GM21526 (cell line): Measurements from ENCODE around the gene CA10.

Source experiments
- ATAC-seq: cut with Tn5 transposase; IDR thresholded peaks from one replicate; pipeline ENCODE4 v1.9.1; 2021; ENCODE audit warnings: moderate library complexity; ENCODE audit not compliant: unreplicated experiment, low FRiP score

The CA10 gene

DNA sequence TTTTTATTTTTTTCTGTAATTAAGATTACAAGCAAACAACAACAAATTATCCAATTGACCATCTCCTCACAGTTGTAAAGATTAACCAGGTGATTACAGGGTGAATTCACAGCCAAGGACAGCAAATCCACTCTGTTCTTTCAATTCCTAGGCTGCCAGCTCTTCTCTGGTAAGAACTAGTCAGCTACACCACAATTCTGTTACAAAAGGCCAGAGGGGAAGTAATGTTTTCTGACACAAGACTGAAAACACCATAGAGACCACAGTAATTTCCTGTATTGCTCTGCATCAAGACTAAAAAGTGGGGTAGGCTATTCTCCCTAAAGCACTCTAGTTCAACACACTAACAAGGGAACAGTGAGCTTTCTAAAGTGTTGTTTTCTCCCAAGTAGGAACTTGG is 10.6 kb downstream of the CA10 start:
- ATAC-seq = no peak

DNA sequence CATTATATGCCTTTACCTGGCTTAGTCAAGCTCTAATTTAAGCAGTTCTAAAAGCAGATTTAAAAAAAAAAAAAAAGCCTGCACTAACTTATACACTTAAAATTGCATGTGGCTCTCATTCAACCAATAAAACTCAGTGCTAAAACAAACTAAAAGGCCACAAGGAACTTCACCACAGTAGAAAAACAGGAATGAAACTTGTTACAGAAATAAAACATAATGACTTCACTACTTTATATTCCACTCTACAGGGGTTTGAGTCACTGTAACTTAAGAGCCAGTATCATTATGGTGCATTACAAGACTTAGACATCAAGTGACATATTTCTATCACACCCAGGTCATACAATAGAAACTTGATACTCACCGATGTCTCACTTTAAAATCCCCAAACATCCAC is 11.1 kb downstream of the CA10 start:
- ATAC-seq = no peak

DNA sequence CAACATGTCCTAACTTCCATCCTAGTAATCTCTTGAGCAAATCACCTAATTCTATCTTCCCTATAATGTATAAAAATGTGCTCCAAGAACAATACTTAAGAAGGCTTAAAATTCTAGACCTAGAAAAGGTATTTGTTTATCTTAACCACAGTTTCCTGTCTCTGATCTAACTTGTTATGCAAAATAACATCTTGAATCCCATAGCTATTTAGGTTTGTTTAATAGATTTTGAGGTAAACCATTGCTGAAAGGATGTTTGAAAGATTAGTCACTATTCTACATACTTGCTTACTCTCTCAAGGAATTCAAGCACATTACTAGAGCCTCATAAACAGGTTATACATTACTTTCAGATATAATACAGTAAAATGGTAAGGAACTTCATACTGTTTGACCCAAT is 13.0 kb downstream of the CA10 start:
- no peak for ATAC-seq

DNA sequence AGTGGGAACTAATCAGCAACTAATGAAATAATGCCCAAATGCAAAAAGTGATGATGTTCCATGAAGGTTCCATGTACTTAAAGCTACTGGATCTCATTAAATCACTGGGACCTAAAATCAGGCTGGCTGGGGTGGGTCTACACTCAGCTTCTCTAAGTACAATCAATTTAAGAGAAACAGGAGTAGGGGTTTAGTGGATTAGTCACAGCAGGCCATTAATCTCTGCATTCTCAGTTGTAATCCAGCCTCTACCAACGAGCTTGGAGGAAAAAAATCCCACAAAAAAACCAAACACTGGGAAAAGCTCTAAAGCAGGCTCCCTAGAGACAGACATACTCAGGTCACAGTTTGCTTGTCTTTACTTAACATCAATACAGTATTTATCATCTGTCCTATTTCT is 15.0 kb downstream of the CA10 start:
- no peak for ATAC-seq

DNA sequence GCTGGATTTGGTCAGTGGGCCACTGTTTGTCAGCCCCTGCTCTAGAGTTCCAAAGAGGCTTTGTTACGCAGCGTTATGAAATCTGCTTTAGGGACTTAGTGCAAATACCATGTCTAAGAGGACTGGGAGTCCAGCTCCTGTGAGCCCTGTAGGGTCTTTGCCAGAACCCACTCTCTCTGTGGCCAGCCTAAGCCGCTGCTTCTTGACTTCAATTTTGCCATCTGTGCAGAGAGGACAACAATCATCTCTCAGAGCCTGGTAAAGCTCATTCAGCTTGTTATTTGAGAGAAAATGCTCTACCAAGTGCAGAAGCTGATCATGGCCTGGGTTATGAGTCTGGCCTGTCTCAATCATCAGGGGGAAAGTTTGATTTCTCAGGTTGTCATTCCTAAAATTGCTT is 17.9 kb downstream of the CA10 start:
- ATAC-seq = no peak

DNA sequence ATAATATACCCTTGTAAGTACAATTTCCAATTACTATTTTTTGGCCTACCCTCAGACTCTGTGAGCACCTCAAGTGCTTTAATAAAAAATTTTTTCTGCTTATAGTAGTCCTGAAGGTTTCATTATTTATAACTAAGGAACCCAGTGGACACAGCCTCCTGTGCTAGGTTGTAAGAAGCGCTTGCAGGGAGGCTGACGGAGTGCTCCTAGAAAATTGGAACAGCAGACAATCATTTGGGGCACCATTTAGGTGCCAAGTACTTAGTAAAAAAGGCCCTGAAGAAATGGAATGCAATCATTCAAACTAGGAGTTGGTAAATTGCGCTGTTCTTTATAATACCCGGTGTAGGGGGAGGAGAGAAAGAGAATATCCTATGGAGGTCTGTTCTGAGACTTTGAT is 19.8 kb downstream of the CA10 start:
- ATAC-seq = no peak

DNA sequence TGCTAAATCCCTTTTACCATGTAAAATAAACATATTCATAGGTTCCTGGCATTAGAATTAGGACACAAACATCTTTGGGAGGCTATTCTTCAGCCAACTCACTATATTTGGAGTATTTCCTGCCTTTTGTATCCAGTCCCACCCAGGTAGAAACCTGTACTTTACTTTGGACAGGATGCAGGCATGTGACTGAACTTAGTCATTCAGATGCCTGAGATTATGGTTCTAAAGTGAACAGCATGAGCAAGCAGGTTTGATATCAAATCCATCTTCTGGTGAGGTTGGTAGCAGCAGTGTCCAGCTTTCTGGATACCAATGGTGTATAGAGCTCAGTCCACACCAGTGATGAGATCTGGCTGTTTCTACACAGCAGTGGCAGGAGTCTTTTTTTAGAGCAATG is 20.2 kb downstream of the CA10 start:
- ATAC-seq = no peak

DNA sequence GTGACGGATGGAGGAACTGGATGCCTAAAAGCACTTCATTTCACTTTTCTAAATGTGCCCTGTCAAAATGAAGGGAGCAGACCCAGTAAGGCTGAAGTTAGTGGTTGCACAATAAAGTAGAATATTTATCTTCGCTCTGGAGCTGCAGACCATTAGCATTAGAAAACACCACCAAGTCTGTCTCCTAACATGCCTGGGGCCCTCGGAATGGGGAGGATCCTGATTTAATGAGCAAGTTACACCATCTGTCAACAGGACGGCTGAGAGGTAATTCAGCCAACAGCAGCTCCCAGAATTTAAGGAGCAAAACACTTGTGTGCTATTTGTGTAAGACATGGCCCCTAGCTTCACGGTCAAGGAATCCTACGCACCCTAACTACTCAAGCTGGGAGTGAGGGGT is 22.3 kb downstream of the CA10 start:
- no peak for ATAC-seq

DNA sequence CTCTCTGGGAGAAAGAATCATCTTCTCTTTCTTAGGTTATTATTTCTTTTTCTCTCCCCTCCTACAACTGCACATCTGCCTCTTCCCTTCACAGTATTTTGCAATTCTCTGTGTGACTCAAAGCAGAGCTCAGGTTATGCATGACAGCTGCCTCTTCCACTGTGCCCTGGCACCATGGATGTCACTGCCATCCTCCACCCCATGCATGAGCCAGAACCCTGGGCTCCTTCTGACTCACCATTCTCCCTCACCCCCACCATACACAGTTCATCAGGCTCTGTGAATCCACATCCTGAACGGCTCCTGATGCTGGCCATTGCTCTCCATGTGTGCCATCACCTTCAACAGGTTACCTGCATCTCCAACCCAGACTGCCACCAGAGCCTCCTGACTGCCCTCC is 23.9 kb downstream of the CA10 start:
- no peak for ATAC-seq

DNA sequence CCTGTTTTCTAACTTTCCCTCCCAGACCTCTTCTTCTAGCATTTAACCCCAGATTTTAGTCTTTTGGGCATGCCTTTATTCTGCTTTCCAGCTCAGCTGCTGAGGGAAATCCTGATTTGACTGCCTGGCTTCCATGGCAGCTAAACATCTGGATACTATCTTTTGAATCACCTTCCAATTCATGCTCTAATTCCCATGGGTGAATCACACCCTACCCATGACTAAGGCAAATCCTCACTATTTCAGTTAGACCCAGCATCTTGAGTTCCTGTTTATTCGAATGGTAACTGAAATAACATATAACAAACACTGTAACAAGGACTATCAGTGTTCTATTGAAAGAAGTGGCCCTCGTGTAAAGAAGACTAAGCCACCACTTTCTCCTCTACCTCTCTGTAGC is 29.8 kb downstream of the CA10 start:
- no peak for ATAC-seq

DNA sequence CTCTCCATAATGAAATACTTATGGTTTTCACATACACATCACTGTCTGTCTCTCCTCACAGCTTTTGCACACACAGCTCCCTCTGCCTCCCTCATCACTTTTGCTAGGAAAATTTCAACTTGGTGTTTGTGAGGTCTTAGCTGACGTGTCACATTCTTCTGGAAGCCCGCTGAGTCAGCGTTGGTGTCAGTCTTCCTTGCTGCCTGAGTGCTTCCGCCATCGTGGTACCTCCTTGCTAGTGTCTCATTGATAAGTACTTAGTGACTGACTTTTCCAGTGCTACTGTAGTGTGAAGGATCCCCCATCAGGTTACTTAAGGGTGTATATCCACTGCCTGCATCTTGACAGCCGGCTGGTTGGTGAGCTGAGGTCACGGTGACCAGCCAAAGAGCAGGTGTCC is 33.5 kb downstream of the CA10 start:
- no peak for ATAC-seq

DNA sequence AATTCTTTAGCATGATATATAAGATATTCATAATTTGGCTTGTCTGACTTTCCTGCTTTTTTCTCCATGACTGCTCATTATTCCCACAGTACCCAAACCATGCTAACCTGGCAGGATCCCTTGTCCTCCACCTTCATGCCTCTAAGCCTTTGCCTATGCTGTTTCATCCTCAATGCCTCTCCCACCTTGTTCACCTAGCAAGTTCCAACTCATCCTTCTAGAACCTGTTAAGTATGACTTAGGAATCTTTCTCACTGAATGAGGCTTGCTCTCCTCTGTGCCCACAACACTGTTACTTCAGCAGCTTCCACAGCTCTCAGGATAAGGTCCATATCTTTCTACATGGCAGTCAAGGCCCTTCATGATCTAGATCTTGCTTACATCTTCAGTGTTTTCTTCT is 34.0 kb downstream of the CA10 start:
- no peak for ATAC-seq

DNA sequence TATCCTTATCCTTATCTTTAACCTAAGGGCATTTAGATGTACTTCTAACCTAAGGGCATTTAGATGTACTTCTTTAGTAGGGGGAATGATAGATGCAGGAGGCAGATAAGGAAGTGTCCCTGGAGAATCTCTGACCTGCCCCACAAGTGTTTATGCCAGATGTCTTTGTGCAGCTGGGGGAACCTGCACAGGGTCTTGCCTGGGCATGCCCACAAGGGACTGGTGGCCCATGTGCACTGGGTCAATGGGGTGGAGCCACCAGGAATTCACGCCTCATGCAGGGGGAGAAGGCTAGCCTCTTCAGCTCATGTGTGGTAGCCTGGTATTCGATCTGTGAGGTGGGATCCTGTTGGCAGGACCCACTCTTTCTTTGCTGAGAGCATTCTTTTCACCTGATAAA is 38.0 kb downstream of the CA10 start:
- no peak for ATAC-seq

DNA sequence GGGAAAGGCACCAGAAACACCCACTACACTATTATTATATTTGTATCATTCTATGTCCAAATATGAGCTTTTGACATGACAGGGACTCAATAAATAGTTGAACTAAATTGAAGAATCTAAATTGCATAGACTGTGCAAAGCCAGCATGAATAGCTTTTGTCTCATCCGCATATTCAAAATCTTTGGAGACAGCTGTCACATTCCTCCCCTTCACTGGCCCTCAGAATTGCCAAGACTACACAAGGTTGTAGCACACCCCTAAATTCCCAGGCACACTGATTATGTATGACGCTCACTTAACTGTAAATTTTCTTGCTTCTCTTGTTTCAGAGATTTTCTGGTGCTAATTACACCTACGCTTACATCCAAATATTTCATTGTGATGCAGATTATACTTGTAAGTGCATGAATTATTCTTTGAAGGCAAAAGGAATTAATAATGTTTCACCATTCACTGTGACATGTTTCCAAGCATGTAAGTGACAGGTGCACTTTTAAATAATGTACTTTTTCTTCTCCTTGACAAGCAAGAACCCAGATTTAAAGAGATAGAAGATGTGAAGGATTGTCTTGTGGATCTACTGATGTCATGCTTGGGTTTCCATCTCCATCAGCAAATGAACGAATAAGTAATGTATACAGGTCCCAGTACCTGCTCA is 47.5 kb downstream of the CA10 start:
- ATAC-seq = no peak

DNA sequence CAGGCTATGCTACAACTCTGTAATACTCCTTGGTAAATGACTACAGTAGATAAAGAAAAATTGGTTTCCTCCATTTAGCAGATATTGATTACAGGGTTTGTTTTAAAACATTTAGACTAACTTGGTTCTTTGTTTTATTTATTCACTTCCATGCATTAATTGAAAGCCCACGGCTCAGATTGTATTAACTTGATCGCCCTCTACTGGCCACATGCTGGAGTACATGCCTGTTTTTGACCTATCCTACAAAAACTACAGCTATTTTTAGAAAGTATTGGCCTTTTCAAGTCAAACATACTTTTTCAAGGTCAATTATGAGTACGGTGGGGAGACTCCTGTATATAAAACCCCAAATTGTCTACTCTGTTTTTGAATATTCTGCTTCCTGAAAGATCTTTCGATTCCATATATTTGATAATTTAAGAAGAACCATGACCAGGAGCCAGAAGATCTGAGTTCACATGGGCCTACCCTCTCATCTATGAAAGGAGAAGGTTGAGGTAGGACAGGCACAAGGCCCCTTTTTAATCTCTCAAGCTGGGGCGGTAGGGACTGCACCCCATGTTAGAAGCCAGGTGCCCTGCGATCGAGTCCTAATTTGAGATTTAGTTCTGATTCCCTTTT is 51.8 kb downstream of the CA10 start:
- no peak for ATAC-seq

DNA sequence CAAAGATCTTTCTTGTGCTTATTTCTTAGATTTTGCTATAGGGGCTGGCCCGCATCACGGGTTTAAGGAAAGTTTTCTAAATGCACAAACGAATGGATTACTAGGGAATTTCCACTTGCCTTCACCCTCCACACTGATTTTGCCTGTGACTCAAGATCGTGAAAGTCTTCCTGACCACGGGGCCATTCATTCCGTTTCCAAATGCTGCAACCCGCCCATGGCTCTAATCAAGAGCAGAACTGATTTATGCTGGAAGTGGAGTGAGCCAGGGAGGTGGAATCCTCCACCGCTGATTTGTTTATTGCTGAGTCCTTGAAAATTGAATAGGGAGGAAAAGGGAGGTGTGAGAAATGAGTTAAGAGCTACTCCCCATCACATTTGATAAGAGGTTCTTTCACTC is 52.4 kb downstream of the CA10 start:
- ATAC-seq = no peak

DNA sequence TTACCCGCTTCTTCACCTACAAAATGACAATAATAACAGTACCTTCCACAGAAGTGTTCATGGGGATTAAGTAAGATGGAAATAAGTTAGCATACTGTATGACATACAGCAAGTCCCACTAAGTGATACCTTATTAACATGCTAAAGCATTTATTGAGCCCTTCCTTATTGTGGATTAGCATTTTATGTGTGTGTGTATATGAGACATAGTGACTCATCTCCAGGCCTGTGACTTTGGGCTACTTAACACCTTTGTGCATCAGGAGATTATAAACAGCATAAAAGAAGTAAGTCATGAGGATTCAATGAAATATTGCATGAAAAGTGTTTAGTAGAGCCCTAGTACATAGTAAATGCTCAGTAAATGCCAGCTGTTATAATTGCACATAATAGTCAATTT is 52.9 kb downstream of the CA10 start:
- no peak for ATAC-seq

DNA sequence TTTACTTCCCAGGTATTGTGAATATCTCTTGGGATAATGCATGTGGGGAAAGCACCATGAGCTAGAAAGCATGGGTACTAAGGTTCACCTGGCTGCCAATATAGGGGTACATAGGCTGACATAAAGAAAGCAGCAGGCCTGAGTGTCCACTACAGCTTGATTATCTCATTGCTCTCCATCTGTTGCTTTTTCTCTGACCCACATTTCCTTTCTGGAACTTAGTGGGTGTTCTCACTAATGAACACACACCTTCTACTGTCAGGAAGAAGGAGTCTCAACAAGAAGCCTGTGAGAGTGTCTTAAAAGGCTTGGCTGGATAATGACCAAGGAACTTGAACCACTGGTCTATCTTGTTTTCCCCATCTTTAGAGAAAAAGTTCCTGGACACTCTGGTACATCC is 62.5 kb downstream of the CA10 start:
- no peak for ATAC-seq

DNA sequence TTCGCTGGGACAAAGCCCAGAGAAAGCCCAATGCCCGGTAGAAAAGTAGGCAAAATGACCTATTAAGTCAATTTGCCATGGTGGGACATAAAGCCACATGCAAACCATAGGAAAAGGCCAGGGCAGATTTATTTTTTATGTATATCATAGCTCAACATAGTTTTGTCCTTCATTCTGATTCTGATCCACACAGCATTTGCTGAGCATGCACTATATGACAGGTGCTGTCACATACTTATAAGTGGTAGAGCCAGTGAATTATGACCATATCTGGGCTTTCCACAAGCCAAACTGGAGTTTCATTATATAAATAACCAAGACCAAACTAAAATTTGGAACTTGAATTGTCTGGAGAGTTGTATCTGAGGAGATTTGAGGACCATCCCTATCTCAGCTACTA is 74.3 kb downstream of the CA10 start:
- ATAC-seq = no peak

DNA sequence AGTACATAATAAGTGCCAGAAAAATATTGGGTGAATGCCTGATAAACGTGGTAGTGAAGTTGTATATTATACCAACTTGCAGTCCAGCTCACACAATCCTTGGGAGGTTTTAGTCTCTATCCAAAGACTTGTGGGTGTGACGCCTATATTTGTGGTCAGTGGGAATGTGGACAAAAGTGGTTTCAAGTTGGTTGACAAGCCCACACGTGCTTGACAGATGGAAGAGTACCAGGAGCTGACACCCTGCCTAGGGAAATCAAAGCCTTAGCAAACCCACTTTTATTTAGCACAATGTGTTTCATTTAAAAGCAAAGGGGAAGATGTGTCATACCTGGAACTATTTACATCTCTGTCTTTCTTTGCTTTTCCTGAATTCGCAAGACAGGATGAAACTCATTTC is 79.0 kb downstream of the CA10 start:
- ATAC-seq = no peak

DNA sequence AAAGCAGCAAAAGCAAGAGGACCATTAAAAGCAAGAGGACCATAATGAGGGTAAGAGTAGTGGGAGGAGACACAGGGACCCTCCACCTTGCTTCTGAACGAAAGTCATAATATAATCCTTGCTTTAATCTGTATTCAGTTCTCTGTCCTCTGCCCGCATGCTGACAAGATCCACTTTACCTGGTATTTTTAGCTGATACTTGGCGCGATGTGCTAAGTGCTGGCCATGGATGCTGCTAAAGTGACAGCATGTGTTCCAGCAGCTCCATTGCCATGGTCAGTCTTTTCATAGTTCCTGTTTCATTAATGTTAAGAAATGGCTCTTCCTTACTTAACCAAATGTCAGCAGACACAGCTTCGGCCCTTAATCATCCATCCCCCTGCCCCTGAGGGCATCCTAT is 86.8 kb downstream of the CA10 start:
- ATAC-seq = no peak

DNA sequence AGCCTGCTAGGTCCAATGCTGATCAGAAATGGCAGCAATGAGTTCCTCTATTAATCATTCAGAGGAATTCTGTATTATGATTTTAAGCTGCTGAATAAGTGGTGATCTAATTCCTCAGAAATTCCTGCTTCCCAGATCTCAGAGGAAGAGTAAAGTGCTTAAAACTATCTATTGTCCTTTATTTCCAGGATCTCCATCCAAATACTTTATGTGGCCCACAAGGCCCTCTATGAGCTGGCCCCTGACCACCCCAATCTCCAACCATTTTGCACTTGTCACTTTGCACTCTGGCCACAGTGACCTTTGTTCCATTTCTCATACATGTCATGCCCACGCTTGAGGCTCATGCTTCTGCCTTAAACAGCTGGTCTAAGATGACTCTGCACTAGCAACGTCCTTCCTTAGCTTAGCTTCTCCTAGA is 93.7 kb downstream of the CA10 start:
- no peak for ATAC-seq

DNA sequence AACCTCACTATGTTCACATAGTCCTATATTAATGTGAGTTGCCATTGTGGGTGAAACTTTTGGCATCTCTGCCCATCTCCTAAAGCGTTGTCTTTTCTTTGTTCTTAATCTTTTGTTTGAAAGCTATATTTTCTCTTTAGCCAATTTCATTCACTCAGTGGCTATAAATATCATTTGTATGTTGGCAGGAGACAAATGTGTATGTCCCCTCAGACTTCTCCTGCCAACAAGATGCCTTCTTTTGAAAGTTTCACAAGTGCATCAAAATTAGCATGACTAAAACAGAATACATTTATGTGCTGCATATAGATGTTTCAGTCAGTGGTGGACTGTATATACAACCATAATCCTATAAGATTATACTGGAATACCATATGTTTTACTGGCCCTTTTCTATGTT is 109.0 kb downstream of the CA10 start:
- no peak for ATAC-seq
